Measurements from ENCODE around the gene FCAMR.
"Not testable (repeated sequence)": the region's sequence is repeated elsewhere in the genome, so short reads cannot be mapped to it uniquely, and the experiment has no call there.

Gene FCAMR

GRCh38 chr1:206930210-206930798 is 40.0 kb downstream of the FCAMR start:
- no peak for DNase-seq

- no peak for DNase-seq
Observed at GRCh38 chr1:206929524-206929923, 40.7 kb downstream of the FCAMR start.

- no peak for DNase-seq
Observed at GRCh38 chr1:206926286-206926685, 44.0 kb downstream of the FCAMR start.

- DNase-seq, result no peak
Observed at GRCh38 chr1:206925106-206925736, 45.0 kb downstream of the FCAMR start.

GRCh38 chr1:206924592-206925105 is 45.6 kb downstream of the FCAMR start:
- DNase-seq, result no peak

GRCh38 chr1:206923961-206924557 is 46.2 kb downstream of the FCAMR start:
- not testable (repeated sequence) for DNase-seq

- DNase-seq, result no peak
Observed at GRCh38 chr1:206923009-206923960, 47.0 kb downstream of the FCAMR start.

GRCh38 chr1:206922524-206922923 is 47.7 kb downstream of the FCAMR start:
- no peak for DNase-seq

GRCh38 chr1:206921772-206922265 is 48.4 kb downstream of the FCAMR start, which contains the start of gene FCMR:
Gene FCMR, minus strand, starts transcription at chr1:206921941. Its CDS starts 87 bp downstream, at chr1:206921854.
- no peak for DNase-seq

- no peak for DNase-seq
Observed at GRCh38 chr1:206918076-206918475, 52.2 kb downstream of the FCAMR start.

- DNase-seq, result no peak
Observed at GRCh38 chr1:206916000-206916709, 54.1 kb downstream of the FCAMR start.

GRCh38 chr1:206915030-206915735 is 55.1 kb downstream of the FCAMR start:
- no peak for DNase-seq

GRCh38 chr1:206913766-206914537 is 56.3 kb downstream of the FCAMR start:
- DNase-seq, result no peak

GRCh38 chr1:206912445-206913095 is 57.7 kb downstream of the FCAMR start:
- DNase-seq, result peak; percentile 84

- DNase-seq, result peak; percentile 63
Observed at GRCh38 chr1:206911064-206911663, 59.1 kb downstream of the FCAMR start.

GRCh38 chr1:206909883-206910318 is 60.4 kb downstream of the FCAMR start:
- DNase-seq, result no peak

- peak; percentile 65 for DNase-seq
Observed at GRCh38 chr1:206909161-206909882, 60.9 kb downstream of the FCAMR start.

GRCh38 chr1:206908038-206908437 is 62.2 kb downstream of the FCAMR start:
- DNase-seq, result no peak

All from NCI-H1092 treated with DMSO at 0.1 percent for 48 hours (cell line).